AG09319 (cell line): ENCODE results near the gene TLR4.

ENCODE experiments used
- DNase-seq: peaks from one replicate; pipeline ENCODE4 v3.0.0-alpha.2; 2010; ENCODE audit warnings: low read depth; ENCODE audit errors: extremely low read depth
- TF ChIP-seq, protein P1 (sequence below): IDR thresholded peaks from 2 replicates; pipeline ENCODE4 v1.5.1; 2011; ENCODE audit warnings: low read depth, mild to moderate bottlenecking, inconsistent platforms, low read length, moderate library complexity

Gene TLR4

DNA sequence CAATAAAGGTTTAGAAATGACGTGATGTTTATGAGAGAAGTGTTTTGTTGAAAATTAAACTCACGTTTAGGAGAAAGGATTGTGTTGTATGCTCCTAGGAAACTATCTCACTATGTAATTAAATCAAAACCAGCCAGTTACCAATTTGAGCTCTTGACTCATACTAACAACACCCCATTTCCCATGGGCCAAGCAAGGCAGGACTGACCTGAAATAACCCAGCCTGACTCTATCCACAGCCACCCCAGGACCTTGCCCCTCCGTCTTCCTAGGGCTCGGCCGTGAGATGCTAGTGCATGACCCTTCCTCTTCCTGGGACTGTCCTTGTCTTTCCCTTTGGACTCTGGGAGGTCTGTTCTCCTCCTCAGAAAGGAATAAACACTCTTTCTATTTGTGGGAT lies 16.4 kb downstream of the TLR4 start:
- TF ChIP-seq, protein P1, sequence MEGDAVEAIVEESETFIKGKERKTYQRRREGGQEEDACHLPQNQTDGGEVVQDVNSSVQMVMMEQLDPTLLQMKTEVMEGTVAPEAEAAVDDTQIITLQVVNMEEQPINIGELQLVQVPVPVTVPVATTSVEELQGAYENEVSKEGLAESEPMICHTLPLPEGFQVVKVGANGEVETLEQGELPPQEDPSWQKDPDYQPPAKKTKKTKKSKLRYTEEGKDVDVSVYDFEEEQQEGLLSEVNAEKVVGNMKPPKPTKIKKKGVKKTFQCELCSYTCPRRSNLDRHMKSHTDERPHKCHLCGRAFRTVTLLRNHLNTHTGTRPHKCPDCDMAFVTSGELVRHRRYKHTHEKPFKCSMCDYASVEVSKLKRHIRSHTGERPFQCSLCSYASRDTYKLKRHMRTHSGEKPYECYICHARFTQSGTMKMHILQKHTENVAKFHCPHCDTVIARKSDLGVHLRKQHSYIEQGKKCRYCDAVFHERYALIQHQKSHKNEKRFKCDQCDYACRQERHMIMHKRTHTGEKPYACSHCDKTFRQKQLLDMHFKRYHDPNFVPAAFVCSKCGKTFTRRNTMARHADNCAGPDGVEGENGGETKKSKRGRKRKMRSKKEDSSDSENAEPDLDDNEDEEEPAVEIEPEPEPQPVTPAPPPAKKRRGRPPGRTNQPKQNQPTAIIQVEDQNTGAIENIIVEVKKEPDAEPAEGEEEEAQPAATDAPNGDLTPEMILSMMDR = no peak
- DNase-seq = peak; percentile 28

DNA sequence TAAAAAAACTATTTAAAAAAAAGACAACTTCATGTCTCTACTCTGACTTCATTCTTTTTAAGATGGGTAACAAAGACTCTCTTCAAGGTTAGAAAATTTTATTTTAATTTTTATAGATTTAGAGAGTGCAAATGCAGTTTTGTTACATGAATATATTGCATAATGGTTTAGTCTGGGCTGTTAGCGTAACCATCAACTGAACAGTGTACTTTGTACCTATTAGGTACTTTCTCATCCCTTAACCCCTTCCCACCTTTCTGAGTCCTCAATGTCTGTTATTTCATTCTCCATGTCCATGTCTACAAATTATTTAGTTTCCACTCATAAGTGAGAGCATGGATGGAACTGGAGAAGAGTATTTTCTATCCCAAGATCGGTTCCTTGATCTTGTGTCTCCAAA lies 16.8 kb downstream of the TLR4 start:
- DNase-seq = no peak
- TF ChIP-seq, protein P1 = no peak

DNA sequence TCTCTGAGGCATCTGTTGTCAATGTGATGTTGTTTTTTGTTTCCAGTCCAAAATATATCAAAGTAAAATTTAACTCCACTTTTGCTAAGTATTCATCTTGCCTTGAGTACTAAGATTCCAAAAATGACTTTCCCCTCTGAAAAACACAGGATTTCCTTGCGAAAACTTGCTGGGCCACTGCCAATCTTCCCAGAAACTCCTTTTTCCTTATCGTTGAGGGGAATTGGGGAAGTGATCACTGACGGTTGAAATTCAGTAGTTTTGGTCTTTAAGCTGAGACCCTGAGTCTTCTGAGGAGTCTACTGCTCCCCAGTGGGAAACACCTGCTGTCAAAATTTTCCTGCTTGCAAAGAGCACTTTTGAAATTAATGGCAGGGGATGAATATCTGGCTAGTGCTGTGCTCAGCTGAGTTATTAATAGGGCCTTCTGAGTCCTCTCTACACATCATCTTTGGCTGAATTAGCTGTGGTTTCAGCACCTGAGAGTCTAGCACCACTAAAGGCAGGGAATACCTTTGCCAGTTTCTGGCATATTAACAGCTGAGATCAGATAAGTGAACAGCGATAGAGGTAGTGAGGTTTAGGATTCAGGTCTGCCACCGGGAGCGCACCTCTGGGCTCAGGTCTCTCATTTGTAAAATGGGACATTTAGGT lies 18.0 kb downstream of the TLR4 start:
- TF ChIP-seq, protein P1 = no peak
- DNase-seq = no peak

DNA sequence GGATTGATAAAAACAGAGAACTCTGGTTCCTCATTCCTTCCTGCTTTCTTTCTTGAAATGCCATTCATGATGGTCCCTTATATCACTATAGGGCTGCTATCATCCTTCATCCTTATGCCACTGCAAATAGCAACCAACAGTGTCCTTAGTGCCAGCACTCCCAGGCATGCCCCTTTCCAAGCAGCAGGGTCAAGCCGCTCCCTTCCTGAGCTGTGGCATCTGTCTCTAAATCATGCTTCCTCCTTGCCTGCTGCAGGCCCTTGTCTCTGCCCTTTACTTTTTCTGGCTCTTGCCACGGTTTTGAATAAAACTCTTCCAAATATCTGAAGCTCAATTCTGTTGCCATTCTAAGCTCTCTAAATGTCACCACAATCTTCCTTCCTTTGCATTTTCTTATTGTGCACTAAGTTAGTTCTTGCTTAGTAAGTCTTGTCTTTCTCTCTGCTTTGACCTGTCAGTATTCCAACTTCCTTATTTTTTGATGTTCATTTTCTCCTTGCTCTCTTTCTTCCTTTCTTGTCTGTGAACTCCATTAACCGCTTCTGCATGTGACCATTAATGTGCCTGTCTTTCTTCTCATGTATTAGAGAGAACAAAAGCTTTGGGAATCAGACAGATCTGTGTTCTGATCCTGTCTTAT lies 19.9 kb downstream of the TLR4 start:
- no peak for DNase-seq

DNA sequence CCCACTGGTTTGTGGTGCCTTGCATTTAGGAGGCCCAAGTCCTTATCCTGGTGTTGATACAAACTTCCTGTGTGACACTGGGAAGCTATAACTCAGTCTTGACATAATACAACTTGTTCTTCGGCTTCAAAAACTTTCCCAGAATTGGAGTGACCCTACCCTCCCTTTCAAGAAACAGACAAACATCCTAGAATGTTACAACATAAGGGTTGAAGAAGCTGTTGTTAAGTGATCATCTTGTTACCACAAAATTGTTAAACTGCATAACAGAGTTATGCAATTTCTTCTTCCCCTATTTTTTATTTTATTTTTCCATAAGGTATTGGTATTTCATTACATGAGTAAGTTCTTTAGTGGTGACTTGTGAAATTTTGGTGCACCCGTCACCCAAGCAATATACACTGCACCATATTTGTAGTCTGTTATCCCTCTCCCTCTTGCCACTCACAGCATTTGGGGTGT lies 21.3 kb downstream of the TLR4 start:
- TF ChIP-seq, protein P1 = no peak
- DNase-seq = no peak

More for the DNA sequence above, 19.9 kb downstream of the TLR4 start:
- TF ChIP-seq, protein P1 = no peak

DNA sequence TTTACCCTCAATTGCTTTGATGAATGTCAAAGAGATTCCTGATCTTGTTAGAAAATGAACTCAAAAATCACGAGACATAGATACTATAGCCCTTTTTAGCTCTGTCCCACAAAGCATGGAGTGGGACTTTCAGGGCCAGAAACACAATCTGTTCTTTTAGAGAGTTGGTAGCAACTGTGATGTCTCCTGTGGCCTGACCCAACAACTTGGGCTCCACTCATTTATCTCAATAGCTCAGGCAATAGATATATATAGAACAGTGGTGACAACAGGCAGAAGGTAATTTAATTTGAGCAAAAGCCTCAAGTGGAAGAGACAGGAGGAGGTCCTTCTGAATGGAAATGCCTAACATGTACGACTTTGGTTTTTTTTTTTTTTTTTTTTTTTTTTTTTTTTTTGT lies 25.2 kb downstream of the TLR4 start:
- TF ChIP-seq, protein P1 = no peak
- no peak for DNase-seq

DNA sequence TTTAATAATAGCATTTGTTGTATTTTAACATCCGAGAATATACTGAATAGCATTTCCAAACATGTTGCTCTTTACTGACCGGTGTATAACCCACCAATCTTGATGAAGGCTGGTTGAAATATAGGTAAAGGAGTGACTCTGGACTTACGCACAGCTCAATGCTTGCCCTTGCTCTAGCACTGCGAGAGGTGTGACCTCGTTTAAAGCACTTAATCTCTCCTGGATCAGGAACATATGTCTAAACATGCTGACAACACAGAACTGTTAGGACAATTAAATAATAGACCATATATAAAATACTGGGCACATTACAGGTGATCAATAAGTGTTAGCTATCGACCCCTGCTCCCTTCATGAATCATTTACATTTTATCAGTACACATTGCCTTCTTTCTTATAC lies 28.3 kb downstream of the TLR4 start:
- DNase-seq = no peak
- TF ChIP-seq, protein P1 = no peak
